Umbilical cord (tissue), 2 donors: ENCODE data around the gene RAD51B. TPM values are rescaled to one million over a fixed set of nuclear protein-coding genes. Genes with fewer than 3 reads are reported as not detected.

ENCODE experiments used
- DNase-seq: peaks from one replicate; pipeline ENCODE4 v3.0.0-alpha.2; 2015; ENCODE audit warnings: low spot score
- total RNA-seq: library from RNA; depleted of rRNA; stranded (reverse); fragments of >200 nt; gene quantifications from one replicate; pipeline ENCODE4 v1.2.3, GENCODE V29; 2014; ENCODE audit warnings: low replicate concordance; ENCODE audit not compliant: insufficient read depth

RAD51B gene
- total RNA-seq, 1 donor from 2014 or later: 34.2 TPM

- DNase-seq: peak; percentile 53
Observed at GRCh38 chr14:68607867-68608573, 788.4 kb downstream of the RAD51B start.

- DNase-seq: no peak
Observed at GRCh38 chr14:68608574-68608962, 789.0 kb downstream of the RAD51B start.

- DNase-seq: no peak
Observed at GRCh38 chr14:68609012-68609411, 789.4 kb downstream of the RAD51B start.

- DNase-seq: no peak
Observed at GRCh38 chr14:68610251-68610793, 790.7 kb downstream of the RAD51B start.

- no peak for DNase-seq
Observed at GRCh38 chr14:68611599-68611998, 792.0 kb downstream of the RAD51B start.

GRCh38 chr14:68612049-68612448, 792.5 kb downstream of the RAD51B start:
- DNase-seq: no peak

- DNase-seq: no peak
Observed at GRCh38 chr14:68616221-68616902, 796.8 kb downstream of the RAD51B start.

GRCh38 chr14:68619790-68620574, 800.4 kb downstream of the RAD51B start:
- no peak for DNase-seq

- DNase-seq: peak; percentile 75
Observed at GRCh38 chr14:68621400-68622365, 802.1 kb downstream of the RAD51B start.

GRCh38 chr14:68622856-68623255, 803.3 kb downstream of the RAD51B start:
- no peak for DNase-seq

- no peak for DNase-seq
Observed at GRCh38 chr14:68623307-68623706, 803.7 kb downstream of the RAD51B start.

- no peak for DNase-seq
Observed at GRCh38 chr14:68623826-68624225, 804.2 kb downstream of the RAD51B start.

GRCh38 chr14:68624541-68625220, 805.1 kb downstream of the RAD51B start:
- DNase-seq: no peak

- DNase-seq: no peak
Observed at GRCh38 chr14:68625366-68626090, 805.9 kb downstream of the RAD51B start.

GRCh38 chr14:68626386-68626785, 806.8 kb downstream of the RAD51B start:
- no peak for DNase-seq

- no peak for DNase-seq
Observed at GRCh38 chr14:68627050-68627867, 807.7 kb downstream of the RAD51B start.

GRCh38 chr14:68627868-68628604, 808.5 kb downstream of the RAD51B start:
- peak; percentile 70 for DNase-seq
